ENCODE data around the gene GARNL3. TPM values are rescaled to one million over a fixed set of nuclear protein-coding genes. Genes with fewer than 3 reads are reported as not detected.

Gene GARNL3
- total RNA-seq, 2 experiments from 2014 or later = 1.6 to 2.0 TPM

DNA sequence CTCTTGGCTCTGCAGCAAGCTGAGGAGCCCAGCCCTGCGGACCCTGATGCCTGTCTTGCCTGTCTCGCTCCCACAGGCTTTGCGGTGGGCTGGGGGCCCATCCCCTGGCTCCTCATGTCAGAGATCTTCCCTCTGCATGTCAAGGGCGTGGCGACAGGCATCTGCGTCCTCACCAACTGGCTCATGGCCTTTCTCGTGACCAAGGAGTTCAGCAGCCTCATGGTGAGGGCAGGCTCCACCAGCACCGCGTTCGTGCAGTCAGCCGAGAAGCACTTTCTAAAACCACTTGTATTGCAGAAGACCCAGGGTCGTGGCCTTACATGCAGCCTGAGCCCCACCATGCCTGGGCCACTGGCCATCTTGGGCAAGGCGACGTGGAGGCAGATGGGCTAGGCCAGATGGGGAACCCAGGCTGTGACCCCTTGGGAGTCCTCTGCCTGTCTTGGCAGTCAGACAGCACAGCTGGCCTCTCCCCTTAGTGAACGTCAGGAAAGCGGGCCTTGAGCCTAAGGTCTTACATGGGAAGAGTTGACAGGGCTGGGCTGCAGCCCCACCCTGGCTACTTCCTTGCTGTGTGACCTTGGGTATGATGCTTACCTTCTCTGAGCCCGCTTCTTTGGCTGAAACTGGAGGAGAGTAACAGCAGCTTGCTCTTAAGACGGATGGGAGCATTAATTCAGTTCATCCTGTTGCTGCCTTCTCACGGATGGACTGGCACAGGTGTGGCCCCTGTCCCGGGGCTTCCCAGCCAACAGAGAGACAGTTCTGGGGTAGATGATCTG, 141.0 kb downstream of the GARNL3 start:
- Mint-ChIP-seq H3K9me3 (no peaks in the 10 kb centered on the region), H3K27me3 (peaks cover 15% of the 10 kb centered on the region), H3K4me3 (no peak overlapping the region), H3K27ac (no peak overlapping the region), H3K4me1 (no peaks in the 10 kb centered on the region), H3K36me3 (ENCODE audit: low read depth) (no peaks in the 10 kb centered on the region)
- no peak for DNase-seq
- ChIA-PET CTCF (interaction anchor here (1.4 kb wide), 1 partner anchor 8 kb away, joined by 4 read pairs; the partner anchor contains the start of gene SLC2A8), POLR2A (no interaction called here)

DNA sequence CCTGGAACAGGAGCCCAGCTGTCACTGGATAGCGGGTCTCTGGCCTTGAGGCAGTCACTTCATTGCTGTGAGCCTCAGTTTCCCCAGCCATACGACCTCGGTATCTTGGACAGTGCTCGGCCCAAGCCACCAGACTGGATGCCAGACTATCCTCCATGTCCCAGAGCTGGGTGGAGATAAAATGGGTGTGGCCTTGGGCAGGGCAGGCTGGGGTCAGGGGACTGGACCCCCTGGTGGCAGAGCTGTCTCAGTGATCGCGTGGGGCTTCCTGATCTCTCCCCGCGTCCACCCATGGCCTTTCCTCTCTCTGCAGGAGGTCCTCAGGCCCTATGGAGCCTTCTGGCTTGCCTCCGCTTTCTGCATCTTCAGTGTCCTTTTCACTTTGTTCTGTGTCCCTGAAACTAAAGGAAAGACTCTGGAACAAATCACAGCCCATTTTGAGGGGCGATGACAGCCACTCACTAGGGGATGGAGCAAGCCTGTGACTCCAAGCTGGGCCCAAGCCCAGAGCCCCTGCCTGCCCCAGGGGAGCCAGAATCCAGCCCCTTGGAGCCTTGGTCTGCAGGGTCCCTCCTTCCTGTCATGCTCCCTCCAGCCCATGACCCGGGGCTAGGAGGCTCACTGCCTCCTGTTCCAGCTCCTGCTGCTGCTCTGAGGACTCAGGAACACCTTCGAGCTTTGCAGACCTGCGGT, 142.4 kb downstream of the GARNL3 start:
- Mint-ChIP-seq H3K36me3 (ENCODE audit: low read depth) (no peaks in the 10 kb centered on the region), H3K27ac (no peak overlapping the region), H3K9me3 (no peaks in the 10 kb centered on the region), H3K4me3 (no peak overlapping the region), H3K4me1 (no peaks in the 10 kb centered on the region), H3K27me3 (peaks cover 17% of the 10 kb centered on the region)
- POLR2A ChIA-PET = no interaction called here
- CTCF ChIA-PET = interaction anchor here (1.1 to 1.4 kb wide), 2 partner anchors 8 to 10 kb away, joined by 3 to 4 read pairs; partner anchors contain the start of gene SLC2A8
- no peak for DNase-seq

DNA sequence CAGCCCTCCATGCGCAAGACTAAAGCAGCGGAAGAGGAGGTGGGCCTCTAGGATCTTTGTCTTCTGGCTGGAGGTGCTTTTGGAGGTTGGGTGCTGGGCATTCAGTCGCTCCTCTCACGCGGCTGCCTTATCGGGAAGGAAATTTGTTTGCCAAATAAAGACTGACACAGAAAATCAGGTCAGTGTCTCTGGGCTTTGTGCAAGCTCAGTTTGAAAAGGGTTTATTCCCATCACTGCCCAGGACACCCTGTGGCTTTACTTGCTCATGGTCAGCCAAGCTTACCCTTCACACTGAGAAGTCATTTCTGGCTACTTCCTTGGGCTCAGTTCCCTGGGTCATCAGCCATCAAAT, 142.9 kb downstream of the GARNL3 start:
- ChIA-PET CTCF (interaction anchor here (0.6 to 1.1 kb wide), 3 partner anchors 8 to 474 kb away, joined by 3 to 7 read pairs (median 4); no protein-coding TSS in a partner anchor), POLR2A (no interaction called here)
- no peak overlapping the region for H3K27ac Mint-ChIP-seq

DNA sequence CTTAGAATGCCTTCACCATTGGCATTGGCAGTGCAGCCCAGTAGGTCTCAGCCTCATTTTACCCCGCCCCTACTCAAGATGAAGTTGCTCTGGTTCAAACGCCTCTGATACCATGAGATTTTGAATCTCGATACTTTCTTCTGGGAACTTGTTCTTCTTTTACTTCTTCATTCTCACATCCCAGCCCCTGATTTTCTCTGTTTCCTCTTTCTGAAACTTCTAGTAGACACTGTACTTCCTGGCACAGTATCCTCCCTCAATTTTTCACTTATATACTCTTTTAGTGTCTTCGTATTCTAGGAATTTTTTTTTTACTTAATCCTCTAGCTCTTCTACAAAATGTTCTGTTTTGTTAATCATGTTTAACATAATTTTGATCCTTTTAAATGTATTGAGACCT, 146.5 kb downstream of the GARNL3 start:
- no peak overlapping the region for H3K4me3 Mint-ChIP-seq
- H3K36me3 Mint-ChIP-seq (ENCODE audit: low read depth) = no peaks in the 10 kb centered on the region
- no peaks in the 10 kb centered on the region for H3K4me1 Mint-ChIP-seq
- no peak for DNase-seq
- H3K27me3 Mint-ChIP-seq = peaks cover 32% of the 10 kb centered on the region
- ChIA-PET CTCF (no interaction called here), POLR2A (no interaction called here)
- H3K27ac Mint-ChIP-seq = no peak overlapping the region
- H3K9me3 Mint-ChIP-seq = no peaks in the 10 kb centered on the region

More for the DNA sequence above, 142.9 kb downstream of the GARNL3 start:
- H3K4me1 Mint-ChIP-seq = no peaks in the 10 kb centered on the region
- peaks cover 17% of the 10 kb centered on the region for H3K27me3 Mint-ChIP-seq
- H3K9me3 Mint-ChIP-seq = no peaks in the 10 kb centered on the region
- H3K4me3 Mint-ChIP-seq = no peak overlapping the region
- no peak for DNase-seq
- H3K36me3 Mint-ChIP-seq (ENCODE audit: low read depth) = no peaks in the 10 kb centered on the region

DNA sequence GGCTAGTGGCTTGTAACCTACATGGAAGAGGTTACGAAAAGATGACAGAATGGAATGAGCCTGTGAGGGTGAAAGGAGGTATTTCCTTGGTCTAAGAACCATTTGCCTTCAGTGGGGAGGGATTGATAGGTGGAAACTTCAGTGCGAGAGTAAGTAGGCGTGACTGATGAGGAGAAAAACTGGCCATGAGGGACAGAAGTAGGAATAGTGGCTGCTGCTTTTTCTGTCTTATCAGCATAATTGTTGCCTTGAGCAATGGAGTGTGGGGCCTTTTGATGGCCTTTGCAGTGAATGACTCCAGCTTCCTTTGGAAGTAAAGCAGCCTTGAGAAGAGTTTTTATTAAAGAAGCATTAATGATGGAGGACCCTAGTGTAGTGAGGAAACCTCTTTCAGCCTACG, 150.6 kb downstream of the GARNL3 start:
- no peak overlapping the region for H3K4me3 Mint-ChIP-seq
- no peaks in the 10 kb centered on the region for H3K4me1 Mint-ChIP-seq
- CTCF ChIA-PET = no interaction called here
- no peaks in the 10 kb centered on the region for H3K9me3 Mint-ChIP-seq
- POLR2A ChIA-PET = no interaction called here
- no peak overlapping the region for H3K27ac Mint-ChIP-seq
- H3K27me3 Mint-ChIP-seq = peaks cover 31% of the 10 kb centered on the region
- DNase-seq = no peak
- no peaks in the 10 kb centered on the region for H3K36me3 Mint-ChIP-seq (ENCODE audit: low read depth)

DNA sequence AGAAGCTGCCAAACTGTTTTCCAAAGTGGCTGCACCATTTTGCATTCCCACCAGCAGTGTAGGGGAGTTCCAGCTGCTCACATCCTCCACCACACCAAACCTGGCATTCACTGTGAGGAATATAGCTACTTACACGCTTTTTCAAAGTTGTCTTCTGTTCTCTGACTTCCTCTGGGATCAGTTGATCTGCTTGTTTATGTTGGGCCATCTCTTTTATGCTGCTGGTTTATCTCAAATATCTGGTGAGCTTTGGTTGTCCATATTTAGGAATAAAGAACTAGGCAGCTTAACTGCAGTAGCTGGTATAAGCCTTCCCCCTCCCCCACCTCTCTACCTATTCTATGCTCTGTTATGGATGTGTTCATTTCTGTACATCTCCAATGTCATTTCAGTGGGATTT, 151.1 kb downstream of the GARNL3 start:
- Mint-ChIP-seq H3K9me3 (no peaks in the 10 kb centered on the region), H3K4me1 (no peaks in the 10 kb centered on the region), H3K27me3 (peaks cover 31% of the 10 kb centered on the region), H3K27ac (no peak overlapping the region), H3K36me3 (ENCODE audit: low read depth) (no peaks in the 10 kb centered on the region), H3K4me3 (no peak overlapping the region)
- ChIA-PET POLR2A (no interaction called here), CTCF (no interaction called here)
- DNase-seq = no peak

DNA sequence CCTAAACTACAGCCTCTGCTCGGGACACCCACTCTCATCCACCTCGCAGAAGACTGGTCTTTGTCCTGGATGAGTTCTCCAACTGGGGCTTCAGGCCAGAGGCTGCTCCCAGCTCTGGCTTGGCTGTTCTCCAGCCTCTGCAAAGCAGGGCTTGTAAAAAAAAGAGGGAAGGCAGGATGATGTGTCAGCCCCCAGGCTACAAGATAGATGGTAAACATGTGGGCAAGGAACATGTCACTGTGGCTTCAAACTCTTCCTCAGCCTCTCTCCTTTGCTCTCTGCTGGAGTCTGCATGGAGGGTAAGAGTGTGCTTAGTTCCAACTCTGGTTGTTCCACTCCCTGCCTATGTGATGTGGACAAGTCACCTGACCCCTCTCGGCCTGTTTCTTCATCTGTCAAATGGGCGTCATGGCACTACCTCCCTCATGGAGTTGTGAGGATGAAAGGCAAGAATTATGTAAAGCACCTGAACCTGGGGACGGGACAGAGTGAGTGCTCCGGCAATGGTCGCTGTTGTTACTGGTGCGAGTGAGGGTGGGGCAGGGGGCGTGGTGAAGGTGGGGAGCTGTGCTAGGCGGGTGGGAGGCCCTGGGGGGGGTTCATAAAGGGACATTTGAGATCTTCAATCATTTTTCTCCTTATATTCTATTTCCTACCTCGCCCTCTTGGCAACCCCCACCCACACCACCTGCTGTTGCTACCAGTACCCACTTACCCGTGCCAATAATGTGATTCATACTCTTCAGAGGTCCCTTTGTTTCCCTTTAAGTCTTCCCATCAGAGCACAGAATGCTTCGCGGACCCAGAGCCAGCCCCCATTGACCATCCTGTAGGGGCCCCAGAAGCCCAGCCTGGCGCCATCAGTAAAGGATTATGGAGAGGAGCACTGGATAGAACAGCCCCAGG, 152.8 kb downstream of the GARNL3 start:
- CTCF ChIA-PET = interaction anchor here (0.9 to 1.2 kb wide), 3 partner anchors 20 to 38 kb away, joined by 3 to 4 read pairs (median 3); partner anchors contain the start of gene SLC2A8
- H3K27ac Mint-ChIP-seq = no peak overlapping the region
- no peak overlapping the region for H3K4me3 Mint-ChIP-seq

DNA sequence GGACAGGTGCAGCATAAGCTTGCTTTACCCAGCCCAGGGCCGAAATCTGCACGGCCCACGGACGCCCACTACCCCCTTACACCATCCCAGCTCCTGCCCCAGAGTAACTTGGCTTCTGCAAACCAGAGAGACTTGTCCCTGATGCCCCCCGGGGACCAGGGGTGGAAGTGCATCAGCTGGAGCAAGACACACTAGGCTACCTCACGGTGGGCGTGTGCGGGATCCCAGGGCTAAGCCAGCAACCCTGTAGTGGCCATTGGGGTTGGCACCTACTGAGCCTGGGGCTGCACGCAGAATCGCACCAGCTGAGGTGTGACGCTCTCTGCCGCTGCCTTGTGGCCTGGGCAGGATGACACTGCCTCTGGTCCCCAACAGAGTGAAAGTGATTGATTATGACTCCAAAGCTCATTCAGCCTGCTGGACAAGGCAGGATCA, 153.5 kb downstream of the GARNL3 start:
- CTCF ChIA-PET = interaction anchor here (0.9 to 1.2 kb wide), 2 partner anchors 30 to 38 kb away, joined by 3 to 4 read pairs; no protein-coding TSS in a partner anchor
- Mint-ChIP-seq H3K4me3 (no peak overlapping the region), H3K27me3 (peaks cover 22% of the 10 kb centered on the region), H3K4me1 (peaks cover 7% of the 10 kb centered on the region), H3K27ac (no peak overlapping the region), H3K36me3 (ENCODE audit: low read depth) (no peaks in the 10 kb centered on the region), H3K9me3 (no peaks in the 10 kb centered on the region)
- POLR2A ChIA-PET = no interaction called here
- peak; percentile 42 for DNase-seq

More for the DNA sequence above, 152.8 kb downstream of the GARNL3 start:
- Mint-ChIP-seq H3K36me3 (ENCODE audit: low read depth) (no peaks in the 10 kb centered on the region), H3K9me3 (no peaks in the 10 kb centered on the region), H3K4me1 (no peaks in the 10 kb centered on the region), H3K27me3 (peaks cover 22% of the 10 kb centered on the region)
- DNase-seq = no peak
- POLR2A ChIA-PET = no interaction called here

DNA sequence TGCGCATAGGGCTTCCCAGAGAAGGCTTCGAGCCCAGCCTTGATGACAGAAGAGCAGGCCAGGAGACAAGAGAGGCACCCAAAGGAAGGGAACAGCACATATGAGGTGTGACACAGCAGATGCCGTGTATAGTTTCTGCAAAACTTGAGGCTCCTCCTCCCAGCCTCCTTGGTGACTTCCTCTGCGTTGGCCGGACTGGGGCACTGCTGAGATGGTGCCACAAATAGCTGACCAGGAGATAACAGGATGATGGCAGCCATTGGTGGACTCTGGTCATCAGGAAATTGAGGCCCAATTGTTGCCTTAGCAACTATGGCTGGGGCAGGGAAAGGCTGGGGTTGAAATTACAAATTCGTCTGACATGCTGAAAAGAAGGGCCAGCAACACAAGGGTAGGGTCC, 154.8 kb downstream of the GARNL3 start:
- H3K27me3 Mint-ChIP-seq = peaks cover 15% of the 10 kb centered on the region
- peaks cover 2% of the 10 kb centered on the region for H3K36me3 Mint-ChIP-seq (ENCODE audit: low read depth)
- POLR2A ChIA-PET = no interaction called here
- no peaks in the 10 kb centered on the region for H3K9me3 Mint-ChIP-seq
- H3K4me1 Mint-ChIP-seq = peaks cover 16% of the 10 kb centered on the region
- H3K4me3 Mint-ChIP-seq = no peak overlapping the region
- DNase-seq = no peak
- CTCF ChIA-PET = no interaction called here
- no peak overlapping the region for H3K27ac Mint-ChIP-seq

DNA sequence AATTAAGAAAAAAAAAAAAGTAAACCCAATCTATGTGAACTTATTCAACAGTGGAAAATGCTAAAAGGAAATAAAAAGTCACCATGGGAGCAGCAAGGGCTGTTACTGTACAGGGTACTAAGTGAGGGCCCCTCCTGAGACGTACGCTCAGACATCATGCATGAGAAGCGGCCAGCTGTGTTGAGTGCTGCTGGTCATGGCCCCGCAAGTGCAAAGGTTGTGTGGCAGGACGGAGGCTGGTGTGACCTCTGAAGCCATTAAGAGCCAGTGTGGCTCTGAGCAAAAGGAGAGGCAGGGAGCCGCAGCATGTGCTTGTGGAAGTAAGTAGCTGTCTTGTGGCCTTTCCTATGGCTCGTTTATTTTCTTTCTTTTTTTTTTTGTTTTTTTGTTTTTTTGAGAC, 156.5 kb downstream of the GARNL3 start:
- CTCF ChIA-PET = interaction anchor here (0.6 to 1.4 kb wide), 3 partner anchors 23 to 926 kb away, joined by 3 read pairs; no protein-coding TSS in a partner anchor
- POLR2A ChIA-PET = interaction anchor here (0.7 kb wide), 1 partner anchor 28 kb away, joined by 3 read pairs; no protein-coding TSS in a partner anchor
- H3K4me3 Mint-ChIP-seq = no peak overlapping the region
- no peaks in the 10 kb centered on the region for H3K9me3 Mint-ChIP-seq
- no peak for DNase-seq
- no peak overlapping the region for H3K27ac Mint-ChIP-seq
- peaks cover 4% of the 10 kb centered on the region for H3K27me3 Mint-ChIP-seq
- peaks cover 2% of the 10 kb centered on the region for H3K36me3 Mint-ChIP-seq (ENCODE audit: low read depth)
- H3K4me1 Mint-ChIP-seq = peaks cover 33% of the 10 kb centered on the region

DNA sequence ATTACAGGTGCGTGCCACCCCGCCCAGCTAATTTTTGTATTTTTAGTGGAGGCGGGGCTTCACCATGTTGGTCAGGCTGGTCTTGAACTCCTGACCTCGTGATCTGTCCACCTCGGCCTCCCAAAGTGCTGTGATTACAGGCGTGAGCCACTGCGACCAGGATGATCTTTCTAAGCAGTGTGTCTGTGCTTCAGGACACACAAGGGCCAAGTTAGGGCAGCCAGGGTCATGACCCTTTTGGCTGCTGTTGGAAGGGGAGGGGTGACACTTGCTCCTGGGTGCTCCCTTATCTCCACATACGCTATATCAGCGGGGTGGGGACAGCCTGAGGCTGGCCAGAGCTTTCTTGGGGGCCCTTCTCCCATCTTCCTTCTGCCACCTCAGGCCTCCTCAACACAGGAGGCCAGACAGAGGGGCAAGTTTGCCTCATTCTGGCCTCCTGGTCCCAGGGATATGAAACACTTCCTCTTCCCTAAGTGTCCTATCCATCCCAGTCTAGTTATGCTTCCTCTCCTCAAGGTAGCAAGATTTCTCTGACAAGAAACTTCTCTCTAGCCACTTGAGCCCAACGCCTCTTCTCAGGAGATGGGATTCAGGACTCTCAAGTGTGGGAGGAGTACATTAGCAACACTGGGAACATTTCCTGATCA, 157.7 kb downstream of the GARNL3 start:
- Mint-ChIP-seq H3K4me3 (peak overlapping the region; percentile 99), H3K27ac (no peak overlapping the region), H3K27me3 (no peaks in the 10 kb centered on the region), H3K36me3 (ENCODE audit: low read depth) (peaks cover 9% of the 10 kb centered on the region), H3K4me1 (peaks cover 42% of the 10 kb centered on the region), H3K9me3 (no peaks in the 10 kb centered on the region)
- DNase-seq = no peak
- POLR2A ChIA-PET = no interaction called here
- CTCF ChIA-PET = no interaction called here

DNA sequence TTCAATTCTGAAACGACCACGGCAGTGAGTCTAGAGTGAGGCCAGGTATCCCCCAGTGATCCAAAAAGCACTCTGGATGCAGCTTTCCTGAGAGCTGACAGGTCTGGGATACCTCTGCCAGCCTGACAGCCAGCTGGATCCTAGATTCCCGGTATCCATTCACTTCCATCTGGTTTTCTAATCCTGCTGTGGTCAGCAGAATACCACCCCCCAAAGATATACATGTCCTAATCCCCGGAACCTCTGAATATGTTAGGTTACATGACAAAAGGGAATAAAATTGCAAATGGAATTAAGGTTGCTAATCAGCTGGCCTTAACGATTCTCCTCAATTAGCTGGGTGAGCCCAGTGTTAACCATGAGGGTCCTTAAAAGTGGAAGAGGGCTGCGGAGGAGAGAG, 158.2 kb downstream of the GARNL3 start:
- DNase-seq = no peak
- Mint-ChIP-seq H3K4me1 (peaks cover 44% of the 10 kb centered on the region), H3K27me3 (no peaks in the 10 kb centered on the region), H3K36me3 (ENCODE audit: low read depth) (peaks cover 9% of the 10 kb centered on the region), H3K9me3 (no peaks in the 10 kb centered on the region), H3K27ac (no peak overlapping the region), H3K4me3 (peak overlapping the region; percentile 99)
- CTCF ChIA-PET = interaction anchor here (0.6 to 1.6 kb wide), 2 partner anchors 26 to 262 kb away, joined by 3 to 5 read pairs; partner anchors contain the start of gene SLC2A8
- POLR2A ChIA-PET = no interaction called here

All from activated CD4-positive, alpha-beta T cell treated with anti-CD3 and anti-CD28 coated beads, Interleukin-2, amount 10 ng/mL, durations not matched to agents 7 days and 5 days (primary cell).